Pancreas (tissue), 10 donors: Measurements from ENCODE around the gene SPEM1. TPM values are rescaled to one million over a fixed set of nuclear protein-coding genes. Genes with fewer than 3 reads are reported as not detected.
A peak's percentile ranks its signal among the peaks of the same experiment; 100 is the strongest.
"Not testable (repeated sequence)": the region's sequence is repeated elsewhere in the genome, so short reads cannot be mapped to it uniquely, and the experiment has no call there.

Experiments
- ATAC-seq, 4 donors: fragments of 200-7000 bp; cut with Tn5 transposase; one replicate each; pipeline versions ENCODE4 v1.8.0 to v1.9.1; 2020; ENCODE audit warnings: mild to moderate bottlenecking in 4 of 4, moderate library complexity in 4 of 4
- DNase-seq, 6 donors: peaks; one replicate each; pipeline ENCODE4 v3.0.0-alpha.2; 2020
- FAIRE-seq: peaks from 2 replicates; lab custom pipeline; 2012; peaks lifted over from hg19 to GRCh38; lab: Jason Lieb, UNC
- H3K27ac ChIP-seq, 4 donors: fragments of 200-600 bp; sonication (generic); 1 replicate in 3 of 4; 2 replicates in 1 of 4; pipeline versions ENCODE4 v1.5.0 to v1.8.0; 2020
- H3K27me3 ChIP-seq, 4 donors: fragments of 200-600 bp; one replicate each; pipeline ENCODE4 v1.8.0; 2021
- H3K36me3 ChIP-seq, 3 donors: fragments of 200-600 bp; sonication (generic) in 1 of 3; one replicate each; pipeline versions ENCODE4 v1.5.0 to v1.8.0; 2020 to 2021
- H3K4me1 ChIP-seq, 3 donors: fragments of 200-600 bp; one replicate each; pipeline ENCODE4 v1.8.0; 2021
- H3K4me3 ChIP-seq, 4 donors: fragments of 200-600 bp; sonication (generic) in 2 of 4; one replicate each; pipeline versions ENCODE4 v1.5.0 to v1.8.0; 2020 to 2021
- H3K9me3 ChIP-seq, 4 donors: fragments of 200-600 bp; one replicate each; pipeline ENCODE4 v1.8.0; 2021
- CTCF ChIP-seq, 4 donors: fragments of 200-600 bp; sonication (generic) in 3 of 4; IDR thresholded peaks; one replicate each; pipeline versions ENCODE4 v1.5.0 to v1.8.0; 2021; ENCODE audit warnings: antibody characterized with exemption in 4 of 4
- WGBS, 2 donors: extraction: QIAGEN DNeasy Blood & Tissue Kit; methylation state at CpG; one replicate each; pipeline ENCODE4 v1.1.7; 2013; 5-methylcytosine and 5-hydroxymethylcytosine counted together
- intact Hi-C, 3 donors: fragments of 100-400 bp; cut with DNase I; formaldehyde crosslinking; loops; one replicate each; pipeline versions ENCODE4 v1.11.1 to v1.14.2; 2022
- polyA plus RNA-seq, 2 donors: library from polyadenylated mRNA; stranded (reverse); fragments of 200-250 nt; gene quantifications; one replicate each; pipeline ENCODE4 v1.2.3, GENCODE V29; 2013
- total RNA-seq, 6 donors: library from RNA; stranded (reverse); fragmentation: NEBNext Ultra II Directional in 4 of 6; extraction: Animal tissue kit (Norgen Biotek cat#: 25700) in 4 of 6; gene quantifications; one replicate each; pipeline versions ENCODE4 v1.2.1 to v1.2.4, GENCODE V29; 2021 to 2023
- donor health status: healthy with polysubstance abuse.
- donor health status: DM: no; HTN: no; CAD: no; lungs with moderate emphysema.
- donor health status: DM: no; HTN: no; CAD: no.
- donor health status: control.
- donor health status: control.
- donor health status: Bipolar disorder and iron deficiency.
- donor health status: DM: yes; HTN: yes; CAD: no.
- donor health status: DM: no; HTN: no; CAD: no.
- donor health status: DM: no; HTN: no; CAD: no.
- donor health status: DM: yes; HTN: yes; CAD: no.

Gene SPEM1
- total and polyA plus RNA-seq, 8 donors: not detected

- Histone ChIP-seq H3K36me3 (peaks cover 0 to 7% (median 0%) of the 10 kb centered on the region in 3 donors), H3K27ac (no peak overlapping the region), H3K9me3 (no peaks in the 10 kb centered on the region), H3K27me3 (no peaks in the 10 kb centered on the region), H3K4me1 (peaks cover 19 to 26% (median 23%) of the 10 kb centered on the region in 3 donors), H3K4me3 (no peak overlapping the region)
- no peak for FAIRE-seq
- ATAC-seq: no peak
- 76 to 77% methylated on average over 12 of the region's 12 CpGs for whole genome bisulfite sequencing, 2 donors
- no peak for DNase-seq
- intact Hi-C loops: no loop called here
- no peak for TF ChIP-seq CTCF (IDR thresholded peaks at IDR 0.05)
These were observed 48.8 kb downstream of the SPEM1 start for GRCh38 chr17:7468804-7469389.

GRCh38 chr17:7469843-7470242 lies 49.7 kb downstream of the SPEM1 start:
- WGBS, 2 donors: 96 to 97% methylated on average over 12 of the region's 12 CpGs
- H3K4me3 ChIP-seq, H3K27me3 ChIP-seq, FAIRE-seq, H3K36me3 ChIP-seq, H3K9me3 ChIP-seq, intact Hi-C loops, ATAC-seq, DNase-seq: not testable (repeated sequence)
- Histone ChIP-seq H3K27ac (peak overlapping the region in 3 of 4 donors; percentile 20 to 85 (median 82)), H3K4me1 (peaks cover 19 to 26% (median 23%) of the 10 kb centered on the region in 3 donors)

GRCh38 chr17:7470457-7470973 lies 50.4 kb downstream of the SPEM1 start:
- FAIRE-seq, H3K27me3 ChIP-seq, H3K36me3 ChIP-seq, H3K9me3 ChIP-seq, H3K4me3 ChIP-seq, intact Hi-C loops: not testable (repeated sequence)
- DNase-seq (peak in 4 of 6 donors; percentile 64 to 81 (median 72)), ATAC-seq (peak; percentile 84 to 93 (median 90))
- 35 to 41% methylated on average over 8 of the region's 8 CpGs for WGBS, 2 donors
- Histone ChIP-seq H3K4me1 (peaks cover 19 to 29% (median 23%) of the 10 kb centered on the region in 3 donors), H3K27ac (peak overlapping the region; percentile 67 to 85 (median 76))

Other genes starting within 250 kb of the SPEM1 start
Only the 30 nearest of the 39 such genes appear.
- gene GABARAP, start 177.9 kb upstream of the SPEM1 start, total RNA-seq: 100 to 1,000 TPM; 231 to 346 (median 294) TPM
- gene GABARAP, start 177.9 kb upstream of the SPEM1 start, polyA plus RNA-seq: 100 to 1,000 TPM; 520 to 639 TPM
- gene CTDNEP1, start 168.6 kb upstream of the SPEM1 start, total RNA-seq: 10 to 100 TPM; 42.0 to 75.2 (median 53.8) TPM
- 10 to 100 TPM; 47.4 to 67.9 TPM for gene CTDNEP1, start 168.6 kb upstream of the SPEM1 start, polyA plus RNA-seq
- gene ELP5, start 168.1 kb upstream of the SPEM1 start, total RNA-seq: 10 to 100 TPM; 11.7 to 27.1 (median 19.5) TPM
- 10 to 100 TPM; 14.1 to 41.1 TPM for gene ELP5, start 168.1 kb upstream of the SPEM1 start, polyA plus RNA-seq
- gene CLDN7, start 157.8 kb upstream of the SPEM1 start, total RNA-seq: 10 to 100 TPM; 49.1 to 89.7 (median 62.7) TPM
- 10 to 100 TPM; 55.7 to 69.1 TPM for gene CLDN7, start 157.8 kb upstream of the SPEM1 start, polyA plus RNA-seq
- gene SLC2A4, start 138.6 kb upstream of the SPEM1 start, total RNA-seq: under 1 TPM; 0.16 to 0.95 (median 0.37) TPM
- gene SLC2A4, start 138.6 kb upstream of the SPEM1 start, polyA plus RNA-seq: 1 to 10 TPM; 1.0 to 1.8 TPM
- under 1 TPM; 0.12 to 0.59 (median 0.29) TPM for gene YBX2, start 125.7 kb upstream of the SPEM1 start, total RNA-seq
- 1 to 10 TPM; 1.2 TPM for gene YBX2, start 125.7 kb upstream of the SPEM1 start, polyA plus RNA-seq
- gene EIF5A, start 112.7 kb upstream of the SPEM1 start, total RNA-seq: 100 to 1,000 TPM; 104 to 220 (median 187) TPM
- gene EIF5A, start 112.7 kb upstream of the SPEM1 start, polyA plus RNA-seq: 100 to 1,000 TPM; 167 to 205 TPM
- gene GPS2, start 105.0 kb upstream of the SPEM1 start, total RNA-seq: 10 to 100 TPM; 22.1 to 33.5 (median 27.6) TPM
- gene GPS2, start 105.0 kb upstream of the SPEM1 start, polyA plus RNA-seq: 100 to 1,000 TPM in 1 of 2 donors, 10 to 100 TPM in 1; 68.9 to 101 TPM
- gene NEURL4, start 91.0 kb upstream of the SPEM1 start, total RNA-seq: 10 to 100 TPM; 12.6 to 27.1 (median 15.4) TPM
- gene NEURL4, start 91.0 kb upstream of the SPEM1 start, polyA plus RNA-seq: 10 to 100 TPM; 49.0 to 72.1 TPM
- gene ACAP1, start 83.8 kb upstream of the SPEM1 start, total RNA-seq: 1 to 10 TPM; 1.6 to 5.6 (median 3.0) TPM
- 1 to 10 TPM; 2.9 to 4.4 TPM for gene ACAP1, start 83.8 kb upstream of the SPEM1 start, polyA plus RNA-seq
- gene KCTD11, start 68.2 kb upstream of the SPEM1 start, total RNA-seq: 1 to 10 TPM; 3.4 to 6.6 (median 4.3) TPM
- gene KCTD11, start 68.2 kb upstream of the SPEM1 start, polyA plus RNA-seq: 1 to 10 TPM; 7.2 TPM
- not detected for gene TMEM95, start 65.2 kb upstream of the SPEM1 start, total RNA-seq
- not detected for gene TMEM95, start 65.2 kb upstream of the SPEM1 start, polyA plus RNA-seq
- gene TNK1, start 39.2 kb upstream of the SPEM1 start, total RNA-seq: 1 to 10 TPM; 4.9 to 9.0 (median 5.7) TPM
- gene TNK1, start 39.2 kb upstream of the SPEM1 start, polyA plus RNA-seq: 10 to 100 TPM; 10.8 to 13.8 TPM
- 10 to 100 TPM in 2 of 6 donors, 1 to 10 TPM in 4; 6.5 to 15.6 (median 9.0) TPM for gene PLSCR3, start 25.8 kb upstream of the SPEM1 start, total RNA-seq
- 10 to 100 TPM; 14.0 to 20.1 TPM for gene PLSCR3, start 25.8 kb upstream of the SPEM1 start, polyA plus RNA-seq
- gene TMEM256, start 16.2 kb upstream of the SPEM1 start, total RNA-seq: 10 to 100 TPM; 32.8 to 53.5 (median 43.1) TPM
- gene TMEM256, start 16.2 kb upstream of the SPEM1 start, polyA plus RNA-seq: 100 to 1,000 TPM in 1 of 2 donors, 10 to 100 TPM in 1; 88.3 to 119 TPM
- gene NLGN2, start 12.5 kb upstream of the SPEM1 start, total RNA-seq: 1 to 10 TPM; 2.9 to 8.4 (median 4.5) TPM
- gene NLGN2, start 12.5 kb upstream of the SPEM1 start, polyA plus RNA-seq: 10 to 100 TPM in 1 of 2 donors, 1 to 10 TPM in 1; 7.4 to 13.7 TPM
- not detected for gene SPEM2, start 5.3 kb downstream of the SPEM1 start, total RNA-seq
- gene SPEM2, start 5.3 kb downstream of the SPEM1 start, polyA plus RNA-seq: not detected
- gene SPEM3, start 8.5 kb downstream of the SPEM1 start, total RNA-seq: not detected
- not detected for gene SPEM3, start 8.5 kb downstream of the SPEM1 start, polyA plus RNA-seq
- 1 to 10 TPM; 2.4 to 7.8 (median 3.6) TPM for gene TMEM102, start 15.1 kb downstream of the SPEM1 start, total RNA-seq
- 1 to 10 TPM; 2.2 to 2.9 TPM for gene TMEM102, start 15.1 kb downstream of the SPEM1 start, polyA plus RNA-seq
- gene FGF11, start 19.2 kb downstream of the SPEM1 start, total RNA-seq: 1 to 10 TPM in 1 of 6 donors, under 1 TPM in 5; 0.09 to 1.1 (median 0.31) TPM
- under 1 TPM; 0.61 to 0.65 TPM for gene FGF11, start 19.2 kb downstream of the SPEM1 start, polyA plus RNA-seq
- 10 to 100 TPM in 2 of 6 donors, 1 to 10 TPM in 4; 7.5 to 15.0 (median 8.7) TPM for gene CHRNB1, start 24.7 kb downstream of the SPEM1 start, total RNA-seq
- 10 to 100 TPM in 1 of 2 donors, 1 to 10 TPM in 1; 9.7 to 11.1 TPM for gene CHRNB1, start 24.7 kb downstream of the SPEM1 start, polyA plus RNA-seq
- 10 to 100 TPM; 20.3 to 30.2 (median 22.2) TPM for gene ZBTB4, start 59.3 kb downstream of the SPEM1 start, total RNA-seq
- gene ZBTB4, start 59.3 kb downstream of the SPEM1 start, polyA plus RNA-seq: 10 to 100 TPM; 17.3 to 19.2 TPM
- not detected for gene SLC35G6, start 61.1 kb downstream of the SPEM1 start, total RNA-seq
- under 1 TPM in 1 of 2 donors, not detected in 1; 0.08 TPM for gene SLC35G6, start 61.1 kb downstream of the SPEM1 start, polyA plus RNA-seq
- 10 to 100 TPM; 45.7 to 62.6 (median 53.8) TPM for gene POLR2A, start 64.0 kb downstream of the SPEM1 start, total RNA-seq
- 10 to 100 TPM; 24.5 to 83.6 TPM for gene POLR2A, start 64.0 kb downstream of the SPEM1 start, polyA plus RNA-seq
- gene TNFSF12, start 128.7 kb downstream of the SPEM1 start, total RNA-seq: 10 to 100 TPM; 11.0 to 21.2 (median 12.7) TPM
- 10 to 100 TPM; 24.2 to 27.7 TPM for gene TNFSF12, start 128.7 kb downstream of the SPEM1 start, polyA plus RNA-seq
- 10 to 100 TPM; 10.5 to 31.2 (median 15.4) TPM for gene TNFSF13, start 138.4 kb downstream of the SPEM1 start, total RNA-seq
- 10 to 100 TPM; 16.9 to 17.8 TPM for gene TNFSF13, start 138.4 kb downstream of the SPEM1 start, polyA plus RNA-seq
- gene SENP3, start 141.6 kb downstream of the SPEM1 start, total RNA-seq: 10 to 100 TPM; 14.7 to 24.1 (median 15.7) TPM
- 10 to 100 TPM; 25.5 to 33.1 TPM for gene SENP3, start 141.6 kb downstream of the SPEM1 start, polyA plus RNA-seq
- gene CD68, start 159.3 kb downstream of the SPEM1 start, total RNA-seq: 10 to 100 TPM in 3 of 6 donors, 1 to 10 TPM in 3; 3.7 to 60.0 (median 11.1) TPM
- 1 to 10 TPM; 1.8 to 9.7 TPM for gene CD68, start 159.3 kb downstream of the SPEM1 start, polyA plus RNA-seq
- gene MPDU1, start 163.5 kb downstream of the SPEM1 start, total RNA-seq: 10 to 100 TPM; 12.3 to 27.1 (median 18.3) TPM
- gene MPDU1, start 163.5 kb downstream of the SPEM1 start, polyA plus RNA-seq: 10 to 100 TPM; 46.3 to 48.2 TPM
- gene SOX15, start 169.8 kb downstream of the SPEM1 start, total RNA-seq: under 1 TPM in 3 of 6 donors, not detected in 3; 0.18 to 0.35 (median 0.25) TPM
- gene SOX15, start 169.8 kb downstream of the SPEM1 start, polyA plus RNA-seq: 1 to 10 TPM in 1 of 2 donors, under 1 TPM in 1; 0.53 to 1.0 TPM